KMS-11 (cell line): Measurements from ENCODE around the gene ARID1B.

Experiments used
- H2AFZ ChIP-seq: fragments of 200-600 bp; sonication (generic); 2 replicates; pipeline ENCODE4 v1.6.1; 2016; ENCODE audit warnings: antibody characterized with exemption, mixed run types, low read depth
- H3K27ac ChIP-seq: fragments of 200-600 bp; sonication (generic); 2 replicates; pipeline ENCODE4 v1.6.1; 2016; ENCODE audit warnings: mild to moderate bottlenecking, mixed run types
- H3K27me3 ChIP-seq: fragments of 200-600 bp; sonication (generic); 2 replicates; pipeline ENCODE4 v1.6.1; 2017; ENCODE audit warnings: mild to moderate bottlenecking, low read depth, mixed run types, moderate library complexity; ENCODE audit not compliant: insufficient read depth
- H3K36me3 ChIP-seq: fragments of 200-600 bp; sonication (generic); 2 replicates; pipeline ENCODE4 v1.6.1; 2017; ENCODE audit warnings: mild to moderate bottlenecking, mixed run types; ENCODE audit not compliant: insufficient read depth
- H3K4me1 ChIP-seq: fragments of 200-600 bp; sonication (generic); 2 replicates; pipeline ENCODE4 v1.6.1; 2016; ENCODE audit warnings: mild to moderate bottlenecking, low read depth, mixed run types; ENCODE audit not compliant: poor library complexity, severe bottlenecking
- H3K4me2 ChIP-seq: fragments of 200-600 bp; sonication (generic); 2 replicates; pipeline ENCODE4 v1.7.0; 2016; ENCODE audit warnings: mild to moderate bottlenecking, mixed run types
- H3K4me3 ChIP-seq: fragments of 200-600 bp; sonication (generic); IDR thresholded peaks from 2 replicates; pipeline ENCODE4 v1.6.1; 2017; ENCODE audit warnings: low read depth, low read length, mixed read lengths; ENCODE audit not compliant: insufficient read depth
- H3K79me2 ChIP-seq: fragments of 200-600 bp; sonication (generic); 2 replicates; pipeline ENCODE4 v1.6.1; 2016; ENCODE audit warnings: low read depth, mixed run types; ENCODE audit not compliant: insufficient read depth
- H3K9ac ChIP-seq: fragments of 200-600 bp; sonication (generic); 2 replicates; pipeline ENCODE4 v1.6.1; 2016; ENCODE audit warnings: mild to moderate bottlenecking, mixed run types
- H4K20me1 ChIP-seq: fragments of 200-600 bp; sonication (generic); 2 replicates; pipeline ENCODE4 v1.6.1; 2016; ENCODE audit warnings: mild to moderate bottlenecking, mixed run types; ENCODE audit not compliant: insufficient read depth
- TF ChIP-seq, protein P1 (sequence below): fragments of 200-600 bp; sonication (generic); conservative IDR thresholded peaks from 2 replicates; pipeline ENCODE4 v1.6.1; 2017; ENCODE audit warnings: low read depth, mild to moderate bottlenecking, antibody characterized with exemption, low read length, moderate library complexity, mixed read lengths

The ARID1B gene

DNA sequence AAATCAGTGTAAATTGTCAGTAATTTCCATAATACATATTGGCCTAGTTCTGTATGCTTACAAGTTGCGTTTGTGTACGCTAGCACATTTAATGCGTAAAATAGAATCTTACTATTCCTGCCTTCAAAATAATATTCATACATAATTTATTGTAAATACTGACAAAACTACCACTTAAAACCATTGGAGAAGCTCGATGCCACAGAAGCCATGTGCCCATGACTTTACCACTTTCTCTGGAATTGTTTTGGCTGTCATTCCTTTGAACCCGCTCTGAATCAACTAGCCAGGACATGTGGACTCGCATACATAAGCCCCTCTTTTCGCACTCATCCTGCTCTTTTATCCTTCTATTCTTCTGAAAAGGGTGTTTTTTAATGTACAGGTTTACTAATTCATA, 394.6 kb downstream of the ARID1B start:
- Histone ChIP-seq H4K20me1 (no peaks in the 10 kb centered on the region), H3K27ac (peak overlapping the region; percentile 58), H3K4me1 (peaks cover 44% of the 10 kb centered on the region), H3K36me3 (no peaks in the 10 kb centered on the region), H3K9ac (no peak overlapping the region), H3K4me2 (peak overlapping the region; percentile 47), H3K79me2 (no peaks in the 10 kb centered on the region), H2AFZ (no peak overlapping the region), H3K4me3 (no peak overlapping the region), H3K27me3 (no peaks in the 10 kb centered on the region)
- TF ChIP-seq, protein P1, sequence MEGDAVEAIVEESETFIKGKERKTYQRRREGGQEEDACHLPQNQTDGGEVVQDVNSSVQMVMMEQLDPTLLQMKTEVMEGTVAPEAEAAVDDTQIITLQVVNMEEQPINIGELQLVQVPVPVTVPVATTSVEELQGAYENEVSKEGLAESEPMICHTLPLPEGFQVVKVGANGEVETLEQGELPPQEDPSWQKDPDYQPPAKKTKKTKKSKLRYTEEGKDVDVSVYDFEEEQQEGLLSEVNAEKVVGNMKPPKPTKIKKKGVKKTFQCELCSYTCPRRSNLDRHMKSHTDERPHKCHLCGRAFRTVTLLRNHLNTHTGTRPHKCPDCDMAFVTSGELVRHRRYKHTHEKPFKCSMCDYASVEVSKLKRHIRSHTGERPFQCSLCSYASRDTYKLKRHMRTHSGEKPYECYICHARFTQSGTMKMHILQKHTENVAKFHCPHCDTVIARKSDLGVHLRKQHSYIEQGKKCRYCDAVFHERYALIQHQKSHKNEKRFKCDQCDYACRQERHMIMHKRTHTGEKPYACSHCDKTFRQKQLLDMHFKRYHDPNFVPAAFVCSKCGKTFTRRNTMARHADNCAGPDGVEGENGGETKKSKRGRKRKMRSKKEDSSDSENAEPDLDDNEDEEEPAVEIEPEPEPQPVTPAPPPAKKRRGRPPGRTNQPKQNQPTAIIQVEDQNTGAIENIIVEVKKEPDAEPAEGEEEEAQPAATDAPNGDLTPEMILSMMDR: no peak

DNA sequence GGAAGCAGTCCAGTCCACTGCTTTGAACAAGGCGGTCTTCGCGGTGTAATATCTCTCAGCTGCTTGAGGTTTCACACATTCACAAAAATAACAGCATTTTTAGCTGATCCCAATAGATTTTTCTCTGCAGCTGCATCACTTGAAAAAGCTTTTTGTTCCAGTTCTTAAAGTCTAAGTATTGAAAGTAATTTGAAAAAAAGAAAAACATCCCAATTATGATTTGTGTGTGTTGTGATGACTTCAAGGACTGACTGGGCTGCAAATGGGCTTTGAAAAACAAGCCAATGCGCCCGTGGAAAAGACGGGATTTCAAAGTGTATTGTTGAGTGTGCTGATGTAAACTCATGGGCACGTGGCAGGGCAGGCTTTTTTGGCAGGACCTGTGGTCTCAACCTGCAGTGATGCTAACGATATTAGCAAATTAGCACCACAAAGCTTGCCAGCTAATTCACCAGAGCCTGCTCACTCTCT, 395.1 kb downstream of the ARID1B start:
- Histone ChIP-seq H3K4me3 (no peak overlapping the region), H3K4me2 (peak overlapping the region; percentile 47), H3K4me1 (peaks cover 44% of the 10 kb centered on the region), H3K27ac (peak overlapping the region; percentile 58), H3K9ac (no peak overlapping the region), H3K36me3 (no peaks in the 10 kb centered on the region), H4K20me1 (no peaks in the 10 kb centered on the region), H3K27me3 (no peaks in the 10 kb centered on the region), H3K79me2 (no peaks in the 10 kb centered on the region), H2AFZ (no peak overlapping the region)
- TF ChIP-seq, protein P1: no peak

DNA sequence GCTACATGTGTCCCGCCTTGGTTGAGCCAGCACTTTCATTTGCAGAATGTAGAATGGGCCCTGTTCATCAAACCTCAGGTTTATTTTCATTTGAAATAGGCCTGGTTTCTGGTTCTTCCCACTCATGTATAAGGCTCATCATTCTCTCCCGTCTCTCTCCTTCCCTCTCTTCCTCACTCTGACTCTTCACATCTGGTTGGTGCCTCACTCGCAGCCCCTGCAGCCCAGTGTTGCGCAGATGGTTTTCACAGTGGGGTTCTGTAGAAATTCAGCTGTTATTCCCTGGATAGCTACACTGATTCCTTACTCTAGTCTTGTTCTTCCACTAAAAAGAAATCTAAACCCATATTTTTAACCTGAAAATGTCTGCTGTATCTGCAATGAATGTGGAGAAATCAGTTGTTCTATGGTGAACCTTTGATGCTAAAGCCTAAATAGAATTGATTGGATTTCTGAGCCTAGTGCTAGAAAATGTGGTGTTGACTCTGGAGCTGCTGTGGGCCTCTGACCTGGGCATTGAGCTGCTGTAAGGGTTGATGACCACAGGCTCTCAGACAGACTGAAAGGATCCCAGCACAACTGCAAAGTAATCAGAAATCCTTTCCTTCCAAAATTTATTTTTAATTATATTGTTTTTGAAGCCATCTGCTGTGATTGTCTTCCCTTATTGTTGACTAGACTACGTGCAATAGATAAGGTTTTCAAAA, 395.8 kb downstream of the ARID1B start:
- Histone ChIP-seq H3K27ac (peak overlapping the region; percentile 58), H3K27me3 (no peaks in the 10 kb centered on the region), H4K20me1 (no peaks in the 10 kb centered on the region), H3K9ac (peak overlapping the region; percentile 20; the same call in 1 of the 2 replicates), H3K79me2 (no peaks in the 10 kb centered on the region), H3K4me3 (no peak overlapping the region), H3K36me3 (no peaks in the 10 kb centered on the region), H3K4me2 (peak overlapping the region; percentile 47), H2AFZ (no peak overlapping the region), H3K4me1 (peaks cover 44% of the 10 kb centered on the region)
- TF ChIP-seq, protein P1: no peak

DNA sequence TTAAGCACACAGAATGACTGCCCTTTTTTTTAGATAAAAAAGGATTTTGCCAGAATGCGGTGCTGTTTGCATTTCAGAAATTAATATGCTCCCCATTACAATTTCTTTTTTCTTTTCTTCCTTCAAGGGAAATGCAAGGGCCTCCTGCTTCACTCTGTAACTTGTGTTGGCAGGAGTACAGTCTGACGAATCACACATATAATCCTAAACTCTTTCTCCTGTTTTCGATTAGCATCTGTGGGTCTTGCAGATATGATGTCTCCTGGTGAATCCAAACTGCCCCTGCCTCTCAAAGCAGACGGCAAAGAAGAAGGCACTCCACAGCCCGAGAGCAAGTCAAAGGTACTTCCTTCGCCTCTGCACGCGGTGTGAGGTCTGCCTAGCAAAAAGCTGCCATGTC, 396.6 kb downstream of the ARID1B start:
- Histone ChIP-seq H3K4me3 (no peak overlapping the region), H3K36me3 (no peaks in the 10 kb centered on the region), H3K4me1 (peaks cover 44% of the 10 kb centered on the region), H3K27me3 (no peaks in the 10 kb centered on the region), H3K27ac (peak overlapping the region; percentile 58; the same call in 1 of the 2 replicates), H3K4me2 (peak overlapping the region; percentile 47), H3K9ac (no peak overlapping the region), H4K20me1 (no peaks in the 10 kb centered on the region), H3K79me2 (no peaks in the 10 kb centered on the region), H2AFZ (no peak overlapping the region)
- TF ChIP-seq, protein P1: no peak
